ENCODE data around the gene EIF4E3.

DNA sequence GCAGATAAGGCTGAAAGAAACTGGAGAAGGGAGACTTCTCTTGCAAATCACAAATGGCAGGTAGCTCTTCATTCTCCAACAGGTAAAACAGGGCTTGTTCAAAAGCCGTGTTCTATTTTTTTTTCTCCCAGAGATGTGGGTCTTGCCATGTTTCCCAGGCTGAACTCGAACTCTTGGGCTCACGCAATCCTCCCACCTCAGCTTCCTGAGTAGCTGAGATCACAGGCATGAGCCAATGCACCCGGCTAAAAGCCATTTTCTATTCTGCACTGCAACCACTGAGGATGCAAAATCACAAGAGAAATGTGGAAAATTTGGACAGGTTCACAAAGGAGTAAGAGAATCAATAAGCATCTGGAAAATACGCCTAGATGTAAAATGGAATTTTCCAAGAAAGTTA is 19.5 kb downstream of the EIF4E3 start:
- TF ChIP-seq CTCF (conservative IDR thresholded peaks at IDR 0.05) (no peak), EZH2 (IDR thresholded peaks at IDR 0.05; ENCODE audit: low read depth) (no peak)
